Fibroblast of mammary gland (primary cell): ENCODE data around the gene DNAH17.

ENCODE experiments used
- DNase-seq: peaks from one replicate; pipeline ENCODE4 v3.0.0-alpha.2; 2010; ENCODE audit warnings: low read depth
- H3K4me3 ChIP-seq: 2 replicates; pipeline ENCODE4 v1.5.1; 2011; ENCODE audit warnings: low read depth, mild to moderate bottlenecking, low read length, moderate library complexity; ENCODE audit not compliant: control insufficient read depth
- TF ChIP-seq, protein P1 (sequence below): conservative IDR thresholded peaks from 2 replicates; pipeline ENCODE4 v1.5.1; 2011; ENCODE audit warnings: low read depth, low read length, inconsistent platforms; ENCODE audit not compliant: control insufficient read depth, insufficient read depth

The DNAH17 gene

DNA sequence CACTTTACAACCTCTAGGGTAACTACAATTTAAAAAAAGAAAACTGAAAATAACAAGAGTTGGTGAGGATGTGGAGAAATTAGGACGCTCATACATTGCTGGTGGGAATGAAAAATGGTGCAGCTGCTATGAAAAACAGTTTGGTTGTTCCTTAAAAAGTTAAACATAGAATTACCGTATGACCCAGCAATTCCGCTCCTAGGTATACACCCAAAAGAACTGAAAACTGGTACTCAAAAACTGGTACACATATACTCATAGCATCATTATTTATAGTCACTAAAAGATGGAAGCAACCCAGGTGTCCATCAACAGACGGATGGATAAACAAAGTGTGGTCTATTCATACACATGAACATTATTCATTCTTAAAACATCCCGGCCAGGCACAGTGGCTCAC lies 42.9 kb upstream of the DNAH17 start:
- no peak for DNase-seq
- H3K4me3 ChIP-seq: no peak overlapping the region
- TF ChIP-seq, protein P1, sequence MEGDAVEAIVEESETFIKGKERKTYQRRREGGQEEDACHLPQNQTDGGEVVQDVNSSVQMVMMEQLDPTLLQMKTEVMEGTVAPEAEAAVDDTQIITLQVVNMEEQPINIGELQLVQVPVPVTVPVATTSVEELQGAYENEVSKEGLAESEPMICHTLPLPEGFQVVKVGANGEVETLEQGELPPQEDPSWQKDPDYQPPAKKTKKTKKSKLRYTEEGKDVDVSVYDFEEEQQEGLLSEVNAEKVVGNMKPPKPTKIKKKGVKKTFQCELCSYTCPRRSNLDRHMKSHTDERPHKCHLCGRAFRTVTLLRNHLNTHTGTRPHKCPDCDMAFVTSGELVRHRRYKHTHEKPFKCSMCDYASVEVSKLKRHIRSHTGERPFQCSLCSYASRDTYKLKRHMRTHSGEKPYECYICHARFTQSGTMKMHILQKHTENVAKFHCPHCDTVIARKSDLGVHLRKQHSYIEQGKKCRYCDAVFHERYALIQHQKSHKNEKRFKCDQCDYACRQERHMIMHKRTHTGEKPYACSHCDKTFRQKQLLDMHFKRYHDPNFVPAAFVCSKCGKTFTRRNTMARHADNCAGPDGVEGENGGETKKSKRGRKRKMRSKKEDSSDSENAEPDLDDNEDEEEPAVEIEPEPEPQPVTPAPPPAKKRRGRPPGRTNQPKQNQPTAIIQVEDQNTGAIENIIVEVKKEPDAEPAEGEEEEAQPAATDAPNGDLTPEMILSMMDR: no peak

DNA sequence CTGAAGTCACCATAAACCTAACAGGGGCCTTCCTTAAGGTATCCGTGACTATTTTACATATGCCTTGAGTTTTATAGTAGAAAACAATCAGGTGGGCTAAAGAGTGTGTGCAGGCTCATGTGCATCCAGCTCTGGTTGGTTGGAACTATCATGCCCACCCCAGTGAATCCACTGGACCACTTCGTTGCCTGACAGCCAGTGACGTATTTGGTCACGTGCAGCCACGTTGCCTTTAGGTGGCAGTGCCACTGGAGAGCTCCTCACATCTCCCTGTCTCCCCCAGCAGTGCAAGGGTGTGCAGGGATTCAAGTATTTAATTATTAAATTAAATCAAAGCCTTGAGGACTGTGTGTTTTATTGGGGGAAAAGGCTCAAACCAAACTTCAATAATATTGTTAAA lies 42.1 kb upstream of the DNAH17 start:
- no peak for DNase-seq
- TF ChIP-seq, protein P1: no peak
- H3K4me3 ChIP-seq: no peak overlapping the region

DNA sequence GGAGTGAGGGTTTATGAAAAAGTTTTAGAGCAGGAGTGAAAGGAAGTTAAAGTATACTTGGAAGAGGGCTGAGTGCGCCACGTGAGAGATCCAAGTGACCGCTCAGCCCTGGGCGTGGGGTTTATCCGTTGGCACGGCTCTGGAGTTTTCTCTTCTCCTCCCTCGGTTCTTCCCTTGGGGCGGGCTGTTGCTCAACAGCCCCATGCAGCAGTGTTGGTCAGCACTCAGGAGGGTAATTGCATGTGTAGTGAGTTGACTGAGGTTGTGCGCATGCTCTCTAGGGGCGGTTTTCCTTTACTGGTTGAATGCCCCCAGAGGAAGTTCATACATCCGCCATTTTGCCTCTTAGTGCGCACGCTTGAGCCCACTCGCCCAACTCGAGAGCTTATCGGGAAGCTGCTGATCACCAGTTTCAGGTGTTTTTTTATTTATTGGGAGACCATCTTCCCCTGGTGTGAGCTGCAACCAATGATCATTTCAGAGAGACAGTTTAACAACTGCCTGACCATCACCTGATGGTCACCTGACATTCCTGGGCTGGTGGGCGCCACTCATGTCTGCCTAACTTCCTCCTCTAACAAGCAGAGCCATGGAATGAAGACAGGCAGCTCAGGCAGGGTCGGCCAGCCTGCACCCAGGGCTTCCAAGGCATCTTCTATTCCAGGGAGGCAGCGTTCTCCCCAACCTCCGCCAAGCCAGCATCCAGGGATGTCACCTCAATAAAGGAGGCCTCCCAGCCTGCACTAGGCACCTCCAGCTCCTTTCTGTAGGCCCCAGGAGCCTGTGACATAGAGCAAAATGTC lies 41.3 kb upstream of the DNAH17 start:
- H3K4me3 ChIP-seq: no peak overlapping the region
- TF ChIP-seq, protein P1: no peak
- peak; percentile 58 for DNase-seq

DNA sequence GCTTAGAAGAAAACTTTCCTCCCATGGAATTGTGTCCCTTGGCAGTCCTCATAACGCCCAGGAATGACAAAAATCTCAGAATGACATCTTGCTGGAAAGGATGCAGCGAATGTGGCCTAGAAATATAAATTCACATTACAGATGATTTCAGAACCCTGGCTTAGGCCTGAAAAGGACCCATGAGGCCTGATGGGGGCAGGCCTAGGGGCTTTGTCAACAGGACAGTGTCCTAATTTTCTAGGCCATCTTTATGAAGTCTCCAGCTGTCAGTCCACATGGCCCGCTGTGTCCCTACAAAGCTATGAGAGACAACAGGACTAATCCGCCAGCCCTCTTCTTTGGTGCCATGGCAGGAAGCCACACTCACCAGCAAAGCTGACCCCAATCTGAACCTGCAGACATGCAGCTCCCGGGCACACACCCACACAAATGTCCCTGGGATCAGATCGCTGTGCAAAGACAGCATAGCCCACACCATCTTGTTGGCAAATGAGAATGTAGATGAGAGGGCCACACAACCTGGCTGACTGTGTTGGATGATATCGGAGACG lies 40.4 kb upstream of the DNAH17 start:
- no peak for DNase-seq
- H3K4me3 ChIP-seq: no peak overlapping the region
- TF ChIP-seq, protein P1: no peak

DNA sequence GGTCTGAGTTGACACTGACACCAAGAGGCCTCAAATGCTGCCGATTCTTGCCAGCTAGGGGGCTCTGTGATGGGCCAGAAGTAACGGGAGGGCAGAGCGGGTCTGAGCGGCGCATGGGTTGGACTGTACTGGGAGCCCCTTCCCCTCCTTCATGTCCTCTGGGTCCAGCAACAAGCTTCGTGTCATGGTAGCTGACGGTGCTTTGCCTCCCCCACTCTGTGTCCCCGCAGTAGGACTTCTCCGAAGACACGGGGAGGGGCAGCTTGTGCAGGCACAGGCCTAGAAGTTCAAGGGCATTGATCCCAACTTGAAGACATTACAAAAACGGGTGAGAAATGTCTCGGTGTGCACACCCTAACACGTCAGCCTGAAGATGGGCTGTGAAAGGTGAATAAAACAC lies 39.8 kb upstream of the DNAH17 start:
- TF ChIP-seq, protein P1: no peak
- H3K4me3 ChIP-seq: no peak overlapping the region
- no peak for DNase-seq

DNA sequence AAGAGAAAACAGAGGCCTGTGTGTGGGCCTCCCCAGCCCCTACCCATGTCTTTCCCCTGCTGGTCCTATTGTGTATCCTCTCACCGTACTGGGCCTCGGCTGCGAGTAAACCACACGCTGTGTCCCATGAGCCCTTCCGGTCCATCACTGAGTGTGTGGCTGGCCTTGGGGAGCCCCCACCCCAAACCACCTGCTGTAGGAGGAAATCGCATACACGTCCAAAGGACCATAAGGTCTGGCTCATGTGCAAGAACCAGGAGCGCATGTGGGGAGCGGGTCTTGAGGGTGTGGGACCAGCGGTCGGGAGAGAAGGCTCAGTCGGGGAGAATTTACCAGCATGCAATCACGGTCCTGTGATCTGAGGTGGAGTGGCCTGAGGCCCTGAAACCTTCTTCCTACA lies 38.4 kb upstream of the DNAH17 start:
- no peak for DNase-seq
- TF ChIP-seq, protein P1: no peak
- no peak overlapping the region for H3K4me3 ChIP-seq
